ENCODE data around the gene KRTAP4-7.
"Not testable (repeated sequence)": the region's sequence is repeated elsewhere in the genome, so short reads cannot be mapped to it uniquely, and the experiment has no call there.

Gene KRTAP4-7

GRCh38 chr17:41065829-41066624, 17.9 kb upstream of the KRTAP4-7 start, which contains the start of gene KRTAP2-4:
TSS of gene KRTAP2-4 (minus strand) at chr17:41065879. CDS start at chr17:41065845, 34 bp downstream.
- H3K9me3 ChIP-seq (ENCODE audit: control insufficient read depth, insufficient read depth, low read depth, low read length) = no peaks in the 10 kb centered on the region
- H3K9ac ChIP-seq (ENCODE audit: low read length) = no peak within 1 kb of the TSS
- H3K36me3 ChIP-seq (ENCODE audit: control insufficient read depth, insufficient read depth, low read length) = no peaks in the 10 kb centered on the region
- no peak within 1 kb of the TSS for H3K4me3 ChIP-seq (ENCODE audit: low read depth, low read length)
- H3K4me1 ChIP-seq (ENCODE audit: control insufficient read depth, insufficient read depth, low read length) = no peaks in the 10 kb centered on the region
- no peaks in the 10 kb centered on the region for H3K27me3 ChIP-seq (ENCODE audit: control insufficient read depth, insufficient read depth, low read length)
- no peak within 1 kb of the TSS for H3K27ac ChIP-seq (ENCODE audit: low read depth, low read length)

- Histone ChIP-seq H3K36me3 (ENCODE audit: control insufficient read depth, insufficient read depth, low read length) (no peaks in the 10 kb centered on the region), H3K9me3 (ENCODE audit: control insufficient read depth, insufficient read depth, low read depth, low read length) (no peaks in the 10 kb centered on the region), H3K27ac (ENCODE audit: low read depth, low read length) (no peak overlapping the region), H3K4me1 (ENCODE audit: control insufficient read depth, insufficient read depth, low read length) (no peaks in the 10 kb centered on the region), H3K9ac (ENCODE audit: low read length) (no peak overlapping the region), H3K4me3 (ENCODE audit: low read depth, low read length) (no peak overlapping the region), H3K27me3 (ENCODE audit: control insufficient read depth, insufficient read depth, low read length) (no peaks in the 10 kb centered on the region)
These were observed 16.7 kb upstream of the KRTAP4-7 start for GRCh38 chr17:41067281-41067680.

- Histone ChIP-seq H3K4me3 (ENCODE audit: low read depth, low read length) (no peak overlapping the region), H3K27ac (ENCODE audit: low read depth, low read length) (no peak overlapping the region), H3K9ac (ENCODE audit: low read length) (no peak overlapping the region), H3K27me3 (ENCODE audit: control insufficient read depth, insufficient read depth, low read length) (no peaks in the 10 kb centered on the region), H3K9me3 (ENCODE audit: control insufficient read depth, insufficient read depth, low read depth, low read length) (no peaks in the 10 kb centered on the region), H3K36me3 (ENCODE audit: control insufficient read depth, insufficient read depth, low read length) (no peaks in the 10 kb centered on the region), H3K4me1 (ENCODE audit: control insufficient read depth, insufficient read depth, low read length) (no peaks in the 10 kb centered on the region)
These were observed 14.9 kb upstream of the KRTAP4-7 start for GRCh38 chr17:41069031-41069430.

- Histone ChIP-seq H3K9ac (ENCODE audit: low read length) (no peak overlapping the region), H3K9me3 (ENCODE audit: control insufficient read depth, insufficient read depth, low read depth, low read length) (no peaks in the 10 kb centered on the region), H3K4me1 (ENCODE audit: control insufficient read depth, insufficient read depth, low read length) (no peaks in the 10 kb centered on the region), H3K27me3 (ENCODE audit: control insufficient read depth, insufficient read depth, low read length) (no peaks in the 10 kb centered on the region), H3K27ac (ENCODE audit: low read depth, low read length) (no peak overlapping the region), H3K36me3 (ENCODE audit: control insufficient read depth, insufficient read depth, low read length) (no peaks in the 10 kb centered on the region), H3K4me3 (ENCODE audit: low read depth, low read length) (no peak overlapping the region)
These were observed 12.2 kb upstream of the KRTAP4-7 start for GRCh38 chr17:41071606-41072360.

- Histone ChIP-seq H3K4me3 (ENCODE audit: low read depth, low read length) (no peak overlapping the region), H3K4me1 (ENCODE audit: control insufficient read depth, insufficient read depth, low read length) (no peaks in the 10 kb centered on the region), H3K27ac (ENCODE audit: low read depth, low read length) (no peak overlapping the region), H3K9ac (ENCODE audit: low read length) (no peak overlapping the region), H3K9me3 (ENCODE audit: control insufficient read depth, insufficient read depth, low read depth, low read length) (no peaks in the 10 kb centered on the region), H3K27me3 (ENCODE audit: control insufficient read depth, insufficient read depth, low read length) (no peaks in the 10 kb centered on the region), H3K36me3 (ENCODE audit: control insufficient read depth, insufficient read depth, low read length) (no peaks in the 10 kb centered on the region)
These were observed 10.3 kb upstream of the KRTAP4-7 start for GRCh38 chr17:41073676-41074075.

GRCh38 chr17:41076788-41077187, 7.2 kb upstream of the KRTAP4-7 start:
- H3K36me3 ChIP-seq (ENCODE audit: control insufficient read depth, insufficient read depth, low read length) = no peaks in the 10 kb centered on the region
- no peak overlapping the region for H3K9ac ChIP-seq (ENCODE audit: low read length)
- H3K27me3 ChIP-seq (ENCODE audit: control insufficient read depth, insufficient read depth, low read length) = no peaks in the 10 kb centered on the region
- H3K4me3 ChIP-seq (ENCODE audit: low read depth, low read length) = no peak overlapping the region
- H3K4me1 ChIP-seq (ENCODE audit: control insufficient read depth, insufficient read depth, low read length) = no peaks in the 10 kb centered on the region
- no peaks in the 10 kb centered on the region for H3K9me3 ChIP-seq (ENCODE audit: control insufficient read depth, insufficient read depth, low read depth, low read length)
- H3K27ac ChIP-seq (ENCODE audit: low read depth, low read length) = no peak overlapping the region

- no peaks in the 10 kb centered on the region for H3K27me3 ChIP-seq (ENCODE audit: control insufficient read depth, insufficient read depth, low read length)
- no peak overlapping the region for H3K9ac ChIP-seq (ENCODE audit: low read length)
- H3K9me3 ChIP-seq (ENCODE audit: control insufficient read depth, insufficient read depth, low read depth, low read length) = no peaks in the 10 kb centered on the region
- H3K4me1 ChIP-seq (ENCODE audit: control insufficient read depth, insufficient read depth, low read length) = no peaks in the 10 kb centered on the region
- H3K4me3 ChIP-seq (ENCODE audit: low read depth, low read length) = no peak overlapping the region
- H3K36me3 ChIP-seq (ENCODE audit: control insufficient read depth, insufficient read depth, low read length) = no peaks in the 10 kb centered on the region
- no peak overlapping the region for H3K27ac ChIP-seq (ENCODE audit: low read depth, low read length)
These were observed 1.3 kb upstream of the KRTAP4-7 start for GRCh38 chr17:41082626-41083025.

GRCh38 chr17:41083427-41083826, 523 bp upstream of the KRTAP4-7 start:
- not testable (repeated sequence) for H3K27ac ChIP-seq (ENCODE audit: low read depth, low read length)

GRCh38 chr17:41088760-41089352, 4.9 kb downstream of the KRTAP4-7 start:
- not testable (repeated sequence) for H3K4me1 ChIP-seq (ENCODE audit: control insufficient read depth, insufficient read depth, low read length); H3K9ac ChIP-seq (ENCODE audit: low read length); H3K27ac ChIP-seq (ENCODE audit: low read depth, low read length); H3K4me3 ChIP-seq (ENCODE audit: low read depth, low read length); H3K9me3 ChIP-seq (ENCODE audit: control insufficient read depth, insufficient read depth, low read depth, low read length); H3K27me3 ChIP-seq (ENCODE audit: control insufficient read depth, insufficient read depth, low read length); H3K36me3 ChIP-seq (ENCODE audit: control insufficient read depth, insufficient read depth, low read length)

More at GRCh38 chr17:41083427-41083826, 523 bp upstream of the KRTAP4-7 start:
- H3K9me3 ChIP-seq (ENCODE audit: control insufficient read depth, insufficient read depth, low read depth, low read length); H3K9ac ChIP-seq (ENCODE audit: low read length); H3K4me1 ChIP-seq (ENCODE audit: control insufficient read depth, insufficient read depth, low read length); H3K27me3 ChIP-seq (ENCODE audit: control insufficient read depth, insufficient read depth, low read length); H3K4me3 ChIP-seq (ENCODE audit: low read depth, low read length); H3K36me3 ChIP-seq (ENCODE audit: control insufficient read depth, insufficient read depth, low read length): not testable (repeated sequence)

GRCh38 chr17:41096055-41096454, 12.1 kb downstream of the KRTAP4-7 start:
- H3K9me3 ChIP-seq (ENCODE audit: control insufficient read depth, insufficient read depth, low read depth, low read length) = peaks cover 11% of the 10 kb centered on the region
- H3K27ac ChIP-seq (ENCODE audit: low read depth, low read length) = no peak overlapping the region
- H3K4me3 ChIP-seq (ENCODE audit: low read depth, low read length) = no peak overlapping the region
- no peaks in the 10 kb centered on the region for H3K36me3 ChIP-seq (ENCODE audit: control insufficient read depth, insufficient read depth, low read length)
- no peaks in the 10 kb centered on the region for H3K27me3 ChIP-seq (ENCODE audit: control insufficient read depth, insufficient read depth, low read length)
- H3K9ac ChIP-seq (ENCODE audit: low read length) = no peak overlapping the region
- H3K4me1 ChIP-seq (ENCODE audit: control insufficient read depth, insufficient read depth, low read length) = no peaks in the 10 kb centered on the region

GRCh38 chr17:41098042-41098441, 14.1 kb downstream of the KRTAP4-7 start, which contains the start of gene KRTAP4-8:
TSS of gene KRTAP4-8 (minus strand) at chr17:41098142. CDS start at chr17:41098084, 58 bp downstream.
- H3K36me3 ChIP-seq (ENCODE audit: control insufficient read depth, insufficient read depth, low read length) = no peaks in the 10 kb centered on the region
- H3K9ac ChIP-seq (ENCODE audit: low read length) = no peak within 1 kb of the TSS
- H3K4me3 ChIP-seq (ENCODE audit: low read depth, low read length) = no peak within 1 kb of the TSS
- no peaks in the 10 kb centered on the region for H3K27me3 ChIP-seq (ENCODE audit: control insufficient read depth, insufficient read depth, low read length)
- no peak within 1 kb of the TSS for H3K27ac ChIP-seq (ENCODE audit: low read depth, low read length)
- peaks cover 6% of the 10 kb centered on the region for H3K9me3 ChIP-seq (ENCODE audit: control insufficient read depth, insufficient read depth, low read depth, low read length)
- no peaks in the 10 kb centered on the region for H3K4me1 ChIP-seq (ENCODE audit: control insufficient read depth, insufficient read depth, low read length)

All from HUES6 (cell line).